K562 (cell line): ENCODE data around the gene C12orf42. TPM values are rescaled to one million over a fixed set of nuclear protein-coding genes. Genes with fewer than 3 reads are reported as not detected.

Experiments used
- ATAC-seq: fragments of 200-7000 bp; cut with Tn5 transposase; 3 replicates; pipeline ENCODE4 v1.9.1; 2020; ENCODE audit warnings: moderate library complexity
- BruUV-seq: library from RNA; stranded (reverse); fragments of 400-500 nt; replicated peaks from 2 replicates; lab custom pipeline; 2021; lab: Mats Ljungman, UMichigan
- CTCF ChIA-PET: fragments of 300-600 bp; formaldehyde crosslinking; extraction: SDS; loops from one replicate; lab custom pipeline; 2021; ENCODE audit warnings: low intra/inter-chr PET ratio; lab: Yijun Ruan, JAX
- POLR2A ChIA-PET: fragments of 300-600, 350-650 bp; sonication (Branson Sonifier 250); formaldehyde crosslinking; extraction: SDS; loops from one replicate; lab custom pipeline; 2021; ENCODE audit warnings: antibody characterized with exemption, inconsistent platforms; lab: Yijun Ruan, JAX
- DNase-seq, 4 experiments: peaks; one replicate each; pipeline versions ENCODE4 v3.0.0 to v3.0.0-alpha.2; 2011 to 2018; ENCODE audit warnings: low spot score in 3 of 4, mixed read lengths in 3 of 4; ENCODE audit errors: extremely low read depth in 1 of 4
- FAIRE-seq: peaks from 2 replicates; lab custom pipeline; 2011; peaks lifted over from hg19 to GRCh38; lab: Jason Lieb, UNC
- H2AFZ ChIP-seq: 2 replicates; pipeline ENCODE4 v1.6.0; 2011; ENCODE audit warnings: low read depth, low read length, control low read depth, inconsistent platforms
- H3K27ac ChIP-seq: fragments of 200-600 bp; 3 replicates; pipeline ENCODE4 v1.8.0; 2011; ENCODE audit warnings: low read depth, mild to moderate bottlenecking, control low read depth, inconsistent platforms, low read length, moderate library complexity, mixed read lengths; ENCODE audit errors: extremely low read depth
- H3K27me3 ChIP-seq, 2 experiments: fragments of 300-600 bp in 1 of 2; 2 replicates in 1 of 2; 3 replicates in 1 of 2; pipeline versions ENCODE4 v1.6.0 to v1.8.0; 2011; ENCODE audit warnings: inconsistent platforms in 2 of 2, low read length in 2 of 2, mild to moderate bottlenecking in 1 of 2, mixed read lengths in 1 of 2, moderate library complexity in 1 of 2; ENCODE audit not compliant: control insufficient read depth in 2 of 2, insufficient read depth in 2 of 2
- H3K36me3 ChIP-seq: fragments of 300-600 bp; 3 replicates; pipeline ENCODE4 v1.8.0; 2011; ENCODE audit warnings: mild to moderate bottlenecking, low read length, inconsistent platforms; ENCODE audit not compliant: control insufficient read depth, insufficient read depth
- H3K4me1 ChIP-seq, 2 experiments: fragments of 200-600 bp in 1 of 2; replicated peaks in 1 of 2; 2 replicates in 1 of 2; 3 replicates in 1 of 2; pipeline versions ENCODE4 v1.5.1 to v1.8.0; 2011; ENCODE audit warnings: inconsistent platforms in 2 of 2, low read length in 2 of 2, mild to moderate bottlenecking in 1 of 2, mixed read lengths in 1 of 2, moderate library complexity in 1 of 2; ENCODE audit not compliant: control insufficient read depth in 2 of 2, insufficient read depth in 2 of 2
- H3K4me2 ChIP-seq: 2 replicates; pipeline ENCODE4 v1.6.1; 2011; ENCODE audit warnings: low read length, control low read depth, inconsistent platforms, mixed read lengths; ENCODE audit not compliant: insufficient read depth
- H3K4me3 ChIP-seq: fragments of 200-600 bp; sonication (generic), shearing (Covaris generic); 2 replicates; pipeline ENCODE4 v1.5.1; 2016; ENCODE audit warnings: control low read depth, inconsistent platforms
- H3K79me2 ChIP-seq: fragments of 200-600 bp; 3 replicates; pipeline ENCODE4 v1.8.0; 2011; ENCODE audit warnings: low read length, inconsistent platforms; ENCODE audit not compliant: control insufficient read depth, insufficient read depth
- H3K9ac ChIP-seq, 2 experiments: 2 replicates each; pipeline versions ENCODE4 v1.6.0 to v1.6.1; 2011; ENCODE audit warnings: low read depth in 2 of 2, low read length in 2 of 2, control low read depth in 1 of 2, inconsistent platforms in 1 of 2, mild to moderate bottlenecking in 1 of 2, mixed read lengths in 1 of 2; ENCODE audit not compliant: insufficient read depth in 1 of 2
- H3K9me1 ChIP-seq: one replicate; pipeline ENCODE4 v1.6.0; 2011; ENCODE audit warnings: inconsistent platforms, mild to moderate bottlenecking, low read length, moderate library complexity; ENCODE audit not compliant: control insufficient read depth, insufficient read depth
- H3K9me3 ChIP-seq: replicated peaks from 2 replicates; pipeline ENCODE4 v1.5.1; 2011; ENCODE audit warnings: low read depth, low read length, inconsistent platforms; ENCODE audit not compliant: control insufficient read depth, insufficient read depth
- H4K20me1 ChIP-seq: replicated peaks from 2 replicates; pipeline ENCODE4 v1.6.1; 2011; ENCODE audit warnings: low read length, inconsistent platforms, mixed read lengths; ENCODE audit not compliant: control insufficient read depth, insufficient read depth
- ATF1 ChIP-seq, 2 experiments: fragments of 450-650 bp in 1 of 2; IDR thresholded peaks; 2 replicates each; pipeline ENCODE4 v1.6.1; 2016; ENCODE audit warnings: missing compliant biosample characterization in 1 of 2, missing genetic modification characterization in 1 of 2
- BCOR ChIP-seq: fragments of 450-650 bp; IDR thresholded peaks from 2 replicates; pipeline ENCODE4 v1.6.1; 2016
- ESRRA ChIP-seq: fragments of 450-650 bp; IDR thresholded peaks from 2 replicates; pipeline ENCODE4 v1.6.1; 2014; ENCODE audit warnings: low read depth, mild to moderate bottlenecking, moderate library complexity, borderline replicate concordance
- GABPA ChIP-seq: fragments of 200-800 bp; sonication (Bioruptor generic); conservative IDR thresholded peaks from 2 replicates; pipeline ENCODE4 v1.6.1; 2016; ENCODE audit warnings: low read depth, missing genetic modification characterization, missing compliant biosample characterization
- KDM4B ChIP-seq, 2 experiments: fragments of 450-650 bp in 1 of 2; sonication (generic) in 1 of 2; IDR thresholded peaks; 2 replicates each; pipeline ENCODE4 v1.6.1; 2016 to 2017; ENCODE audit warnings: borderline replicate concordance in 2 of 2, antibody characterized with exemption in 1 of 2, low read depth in 1 of 2, mild to moderate bottlenecking in 1 of 2
- MCM5 ChIP-seq: fragments of 450-650 bp; IDR thresholded peaks from 2 replicates; pipeline ENCODE4 v1.6.1; 2016; ENCODE audit warnings: low read depth
- SIN3B ChIP-seq: fragments of 450-650 bp; IDR thresholded peaks from 2 replicates; pipeline ENCODE4 v1.6.1; 2017; ENCODE audit warnings: low read depth, mild to moderate bottlenecking, moderate library complexity
- SIRT6 ChIP-seq: IDR thresholded peaks from one replicate; pipeline ENCODE4 v1.6.1; 2012; ENCODE audit warnings: low read depth, mild to moderate bottlenecking, control low read depth, inconsistent platforms, low read length, moderate library complexity
- U2AF1 ChIP-seq: fragments of 200-400 bp; formaldehyde crosslinking; optimal IDR thresholded peaks from 2 replicates; pipeline ENCODE3; 2017; ENCODE audit warnings: mild to moderate bottlenecking, low read depth, low read length, moderate library complexity
- ZFP36 ChIP-seq: fragments of 150-350 bp; IDR thresholded peaks from 2 replicates; pipeline ENCODE4 v1.6.1; 2018; ENCODE audit warnings: low read length, low read depth; ENCODE audit not compliant: partially characterized antibody
- ZNF408 ChIP-seq: fragments of 250-450 bp; sonication (Bioruptor Pico); IDR thresholded peaks from 2 replicates; pipeline ENCODE4 v1.4.0; 2020; ENCODE audit warnings: low read depth, mild to moderate bottlenecking, moderate library complexity
- ZNF695 ChIP-seq: fragments of 450-650 bp; formaldehyde crosslinking; IDR thresholded peaks from 2 replicates; pipeline ENCODE4 v1.4.0; 2020; ENCODE audit warnings: mild to moderate bottlenecking, moderate library complexity
- WGBS: fragments of 100-300 bp; shearing (Covaris generic); methylation state at CpG from one replicate; pipeline ENCODE4 v1.1.6; 2016; ENCODE audit warnings: low coverage, mixed read lengths; ENCODE audit not compliant: insufficient coverage; ENCODE audit errors: missing lambda C conversion rate; 5-methylcytosine and 5-hydroxymethylcytosine counted together
- in situ Hi-C: fragments of 300-500 bp; cut with MboI; formaldehyde crosslinking; loops from 4 replicates; pipeline ENCODE4 v1.15.0; 2018; ENCODE audit warnings: inconsistent platforms, mixed read lengths
- intact Hi-C: fragments of 100-400 bp; cut with micrococcal nuclease; formaldehyde crosslinking; loops from 2 replicates; pipeline ENCODE4 v1.14.2; 2022
- polyA plus RNA-seq, 8 experiments: library from polyadenylated mRNA; depleted of rRNA in 4 of 8; stranded (reverse) in 5 of 8; unstranded in 3 of 8; fragments of >200 nt; fragmentation: Nextera tagmentation in 2 of 8; fragmentation: Illumina TruSeq in 1 of 8; extraction: Ambion mirVana in 2 of 8; extraction: Trizol in 1 of 8; gene quantifications; 2 replicates each; pipeline versions ENCODE4 v1.2.1 to v1.2.3, GENCODE V29; 2011 to 2014; ENCODE audit warnings: inconsistent platforms in 1 of 8, missing spikeins in 1 of 8
- total RNA-seq, 7 experiments: library from RNA; depleted of rRNA in 6 of 7; stranded (reverse); fragments of >200 nt in 6 of 7; fragmentation: Illumina TruSeq in 2 of 7; extraction: Trizol in 2 of 7; gene quantifications; 2 replicates each; pipeline versions ENCODE4 v1.2.1 to v1.2.3, GENCODE V29; 2011 to 2021; ENCODE audit warnings: low replicate concordance in 1 of 7
- TF ChIP-seq, protein P1 (sequence below), 2 experiments: IDR thresholded peaks; 2 replicates each; pipeline ENCODE4 v1.6.1; 2011; ENCODE audit warnings: borderline replicate concordance in 1 of 2, control low read depth in 1 of 2, low read depth in 1 of 2, low read length in 1 of 2, mild to moderate bottlenecking in 1 of 2, mixed read lengths in 1 of 2, moderate library complexity in 1 of 2; ENCODE audit not compliant: insufficient read depth in 1 of 2, insufficient read length in 1 of 2, poor library complexity in 1 of 2, severe bottlenecking in 1 of 2; ENCODE audit errors: extremely low read depth in 1 of 2
- TF ChIP-seq, protein P2 (sequence below): fragments of 450-650 bp; IDR thresholded peaks from 2 replicates; pipeline ENCODE4 v1.6.1; 2016; ENCODE audit warnings: borderline replicate concordance

Gene C12orf42
- total and polyA plus RNA-seq, 9 of the 15 experiments (the other 6 are each of a cell fraction or from before 2014, with no cell fraction given) = not detected

DNA sequence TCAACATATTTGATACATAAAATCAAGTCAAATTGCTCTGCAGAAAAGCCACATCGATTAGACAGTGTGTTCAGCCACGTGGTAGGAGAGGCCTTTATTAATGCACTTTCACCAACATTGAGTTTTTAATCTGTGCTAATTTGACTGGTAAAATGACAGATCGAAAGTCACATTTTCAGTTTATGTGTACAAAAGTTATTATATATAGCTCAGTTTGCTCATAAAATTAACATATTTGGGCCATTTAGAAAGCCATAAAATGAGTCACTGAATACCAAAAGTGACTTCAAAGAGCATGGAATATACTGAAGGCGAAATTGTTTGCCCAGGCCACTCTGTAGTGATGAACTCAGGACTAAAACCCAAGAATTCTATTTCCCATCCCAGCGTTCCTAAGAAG, 26.0 kb downstream of the C12orf42 start:
- Histone ChIP-seq H4K20me1 (no peaks in the 10 kb centered on the region), H2AFZ (no peak overlapping the region), H3K9me1 (no peaks in the 10 kb centered on the region), H3K79me2 (no peaks in the 10 kb centered on the region), H3K9ac (no peak overlapping the region), H3K4me1 (no peaks in the 10 kb centered on the region), H3K4me3 (no peak overlapping the region)
- in situ Hi-C loops = no loop called here
- WGBS = 1% methylated on average over 5 of the region's 5 CpGs
- BruUV-seq = no TSS peak
- no peak for FAIRE-seq
- TF ChIP-seq, protein P1, sequence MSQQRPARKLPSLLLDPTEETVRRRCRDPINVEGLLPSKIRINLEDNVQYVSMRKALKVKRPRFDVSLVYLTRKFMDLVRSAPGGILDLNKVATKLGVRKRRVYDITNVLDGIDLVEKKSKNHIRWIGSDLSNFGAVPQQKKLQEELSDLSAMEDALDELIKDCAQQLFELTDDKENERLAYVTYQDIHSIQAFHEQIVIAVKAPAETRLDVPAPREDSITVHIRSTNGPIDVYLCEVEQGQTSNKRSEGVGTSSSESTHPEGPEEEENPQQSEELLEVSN (IDR thresholded peaks at IDR 0.05; ENCODE audit: borderline replicate concordance in 1 of 2, extremely low read depth in 1 of 2, insufficient read depth in 1 of 2, insufficient read length in 1 of 2, low read depth in 1 of 2, low read length in 1 of 2, poor library complexity in 1 of 2, severe bottlenecking in 1 of 2) = no peak
- TF ChIP-seq SIRT6 = no peak
- TF ChIP-seq, all 486 proteins: peak for 0
- Histone ChIP-seq H3K27me3 (no peaks in the 10 kb centered on the region), H3K27ac (no peak overlapping the region), H3K9me3 (no peaks in the 10 kb centered on the region), H3K36me3 (no peaks in the 10 kb centered on the region), H3K4me2 (no peak overlapping the region)
- DNase-seq (no peak), ATAC-seq (no peak)
- intact Hi-C loops = no loop called here
- ChIA-PET CTCF (no interaction called here), POLR2A (interaction anchor here (0.6 kb wide), 1 partner anchor 8 kb away, joined by 3 read pairs; no protein-coding TSS in a partner anchor)

DNA sequence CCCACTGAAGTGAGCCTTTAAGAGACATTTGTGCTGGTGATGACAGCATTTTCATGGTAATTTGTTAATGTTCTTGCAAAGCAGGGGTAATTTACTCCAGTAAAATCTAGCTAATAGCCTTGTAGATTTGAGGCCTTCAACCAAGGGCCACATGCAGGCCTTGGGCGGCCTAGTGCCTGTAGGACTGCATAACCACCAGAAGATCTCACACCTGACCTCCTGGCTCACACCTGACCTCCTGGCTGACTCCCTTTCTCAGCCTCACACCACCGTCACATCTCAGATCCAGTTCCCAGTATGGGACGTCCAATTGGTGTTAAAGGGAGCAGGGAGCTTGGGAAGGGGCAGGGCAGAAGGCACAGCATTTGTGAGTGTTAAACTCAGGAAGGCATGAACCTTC, 26.9 kb downstream of the C12orf42 start:
- Histone ChIP-seq H3K9me1 (no peaks in the 10 kb centered on the region), H3K4me2 (no peak overlapping the region), H3K27me3 (no peaks in the 10 kb centered on the region), H3K79me2 (no peaks in the 10 kb centered on the region), H4K20me1 (no peaks in the 10 kb centered on the region), H3K4me3 (no peak overlapping the region), H3K36me3 (no peaks in the 10 kb centered on the region), H2AFZ (no peak overlapping the region), H3K4me1 (no peaks in the 10 kb centered on the region), H3K27ac (no peak overlapping the region), H3K9ac (no peak overlapping the region), H3K9me3 (no peaks in the 10 kb centered on the region)
- WGBS = 2% methylated on average over 3 of the region's 3 CpGs
- intact Hi-C loops (no loop called here), in situ Hi-C loops (no loop called here)
- ATAC-seq (no peak), DNase-seq (no peak), FAIRE-seq (no peak)
- ChIA-PET CTCF (no interaction called here), POLR2A (no interaction called here)
- no TSS peak for BruUV-seq
- TF ChIP-seq SIN3B (no peak), GABPA (tag) (no peak), KDM4B (IDR thresholded peaks at IDR 0.05; ENCODE audit: borderline replicate concordance in 2 of 2, low read depth in 1 of 2) (no peak), ZFP36 (no peak), ESRRA (no peak), MCM5 (no peak), BCOR (no peak), U2AF1 (no peak), ATF1 (CRISPR knock-in tag; IDR thresholded peaks at IDR 0.05) (no peak), ATF1 (tag; IDR thresholded peaks at IDR 0.05) (no peak), ZNF695 (CRISPR knock-in tag) (no peak), ZNF408 (no peak)
- TF ChIP-seq, protein P2, sequence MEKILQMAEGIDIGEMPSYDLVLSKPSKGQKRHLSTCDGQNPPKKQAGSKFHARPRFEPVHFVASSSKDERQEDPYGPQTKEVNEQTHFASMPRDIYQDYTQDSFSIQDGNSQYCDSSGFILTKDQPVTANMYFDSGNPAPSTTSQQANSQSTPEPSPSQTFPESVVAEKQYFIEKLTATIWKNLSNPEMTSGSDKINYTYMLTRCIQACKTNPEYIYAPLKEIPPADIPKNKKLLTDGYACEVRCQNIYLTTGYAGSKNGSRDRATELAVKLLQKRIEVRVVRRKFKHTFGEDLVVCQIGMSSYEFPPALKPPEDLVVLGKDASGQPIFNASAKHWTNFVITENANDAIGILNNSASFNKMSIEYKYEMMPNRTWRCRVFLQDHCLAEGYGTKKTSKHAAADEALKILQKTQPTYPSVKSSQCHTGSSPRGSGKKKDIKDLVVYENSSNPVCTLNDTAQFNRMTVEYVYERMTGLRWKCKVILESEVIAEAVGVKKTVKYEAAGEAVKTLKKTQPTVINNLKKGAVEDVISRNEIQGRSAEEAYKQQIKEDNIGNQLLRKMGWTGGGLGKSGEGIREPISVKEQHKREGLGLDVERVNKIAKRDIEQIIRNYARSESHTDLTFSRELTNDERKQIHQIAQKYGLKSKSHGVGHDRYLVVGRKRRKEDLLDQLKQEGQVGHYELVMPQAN = no peak
